ENCODE data around the gene MYOM1. TPM values are rescaled to one million over a fixed set of nuclear protein-coding genes. Genes with fewer than 3 reads are reported as not detected.
A peak's percentile ranks its signal among the peaks of the same experiment; 100 is the strongest.

The MYOM1 gene
- total and polyA plus RNA-seq, 12 donors = 94.4 to 1,558 (median 870) TPM

DNA sequence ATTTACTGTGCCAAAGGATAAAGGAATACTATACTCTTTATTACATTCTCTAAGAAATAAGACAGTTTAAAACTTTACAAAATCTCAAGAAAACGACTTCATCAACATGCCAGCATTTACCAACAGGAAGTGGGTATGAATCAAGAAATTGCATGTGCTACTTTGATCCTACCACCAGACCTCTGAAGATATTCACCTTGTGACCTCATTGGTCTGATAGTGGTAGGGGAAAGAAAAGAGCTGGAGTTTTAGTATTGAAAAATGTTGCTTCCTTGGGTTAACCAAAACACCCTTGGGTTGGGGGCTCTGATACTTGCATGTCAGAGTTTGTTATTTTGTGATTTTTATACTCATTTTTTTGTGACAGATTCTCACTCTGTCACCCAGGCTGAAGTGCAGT, 122.7 kb downstream of the MYOM1 start:
- no peak overlapping the region for H3K4me3 ChIP-seq
- DNase-seq (no peak), ATAC-seq (no peak)
- H3K27me3 ChIP-seq = no peaks in the 10 kb centered on the region
- H3K27ac ChIP-seq = peak overlapping the region in 1 of 10 donors; percentile 4
- WGBS, 2 donors = 75 to 84% methylated on average over 1 of the region's 1 CpG
- no peaks in the 10 kb centered on the region for H3K9me3 ChIP-seq
- intact Hi-C loops (cut with DNase I) = loop anchor here in 1 of 10 donors (2.0 kb wide), 1 partner anchor 68 kb away; no protein-coding TSS in a partner anchor
- peaks cover 0 to 37% (median 8%) of the 10 kb centered on the region in 9 donors for H3K4me1 ChIP-seq
- TF ChIP-seq, protein P1, sequence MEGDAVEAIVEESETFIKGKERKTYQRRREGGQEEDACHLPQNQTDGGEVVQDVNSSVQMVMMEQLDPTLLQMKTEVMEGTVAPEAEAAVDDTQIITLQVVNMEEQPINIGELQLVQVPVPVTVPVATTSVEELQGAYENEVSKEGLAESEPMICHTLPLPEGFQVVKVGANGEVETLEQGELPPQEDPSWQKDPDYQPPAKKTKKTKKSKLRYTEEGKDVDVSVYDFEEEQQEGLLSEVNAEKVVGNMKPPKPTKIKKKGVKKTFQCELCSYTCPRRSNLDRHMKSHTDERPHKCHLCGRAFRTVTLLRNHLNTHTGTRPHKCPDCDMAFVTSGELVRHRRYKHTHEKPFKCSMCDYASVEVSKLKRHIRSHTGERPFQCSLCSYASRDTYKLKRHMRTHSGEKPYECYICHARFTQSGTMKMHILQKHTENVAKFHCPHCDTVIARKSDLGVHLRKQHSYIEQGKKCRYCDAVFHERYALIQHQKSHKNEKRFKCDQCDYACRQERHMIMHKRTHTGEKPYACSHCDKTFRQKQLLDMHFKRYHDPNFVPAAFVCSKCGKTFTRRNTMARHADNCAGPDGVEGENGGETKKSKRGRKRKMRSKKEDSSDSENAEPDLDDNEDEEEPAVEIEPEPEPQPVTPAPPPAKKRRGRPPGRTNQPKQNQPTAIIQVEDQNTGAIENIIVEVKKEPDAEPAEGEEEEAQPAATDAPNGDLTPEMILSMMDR (IDR thresholded peaks at IDR 0.05) = no peak
- peaks cover 0 to 84% (median 12%) of the 10 kb centered on the region in 9 donors for H3K36me3 ChIP-seq

DNA sequence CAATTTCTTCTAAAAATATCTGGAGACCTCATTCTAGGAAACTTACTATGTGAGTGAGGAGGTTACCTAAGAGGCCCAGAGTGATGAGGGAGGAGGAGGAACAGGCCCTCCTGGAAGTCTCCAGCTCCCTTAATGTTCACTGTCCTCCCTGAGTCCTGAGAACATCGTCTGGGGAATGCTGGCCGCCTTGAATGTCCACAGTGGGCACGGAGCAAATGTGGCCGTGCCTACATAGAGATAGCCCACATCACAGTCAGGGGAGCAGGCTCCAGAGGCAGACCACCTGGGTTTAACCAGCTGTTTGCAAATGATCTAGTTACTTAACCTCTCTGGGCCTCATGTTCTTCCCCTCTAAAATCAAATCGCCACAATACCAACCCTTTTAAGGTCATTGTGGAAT, 123.8 kb downstream of the MYOM1 start:
- Histone ChIP-seq H3K27me3 (no peaks in the 10 kb centered on the region), H3K4me1 (peaks cover 0 to 34% (median 8%) of the 10 kb centered on the region in 9 donors), H3K36me3 (peaks cover 0 to 84% (median 12%) of the 10 kb centered on the region in 9 donors), H3K27ac (no peak overlapping the region), H3K9me3 (no peaks in the 10 kb centered on the region), H3K4me3 (no peak overlapping the region)
- no peak for DNase-seq
- intact Hi-C loops (cut with DNase I) = loop anchor here in 1 of 10 donors (2.0 kb wide), 1 partner anchor 67 kb away; no protein-coding TSS in a partner anchor
- ATAC-seq = peak in 2 of 8 donors; percentile 13 to 22
- WGBS, 2 donors = 85 to 89% methylated on average over 5 of the region's 5 CpGs
- TF ChIP-seq, protein P1 (IDR thresholded peaks at IDR 0.05) = no peak

DNA sequence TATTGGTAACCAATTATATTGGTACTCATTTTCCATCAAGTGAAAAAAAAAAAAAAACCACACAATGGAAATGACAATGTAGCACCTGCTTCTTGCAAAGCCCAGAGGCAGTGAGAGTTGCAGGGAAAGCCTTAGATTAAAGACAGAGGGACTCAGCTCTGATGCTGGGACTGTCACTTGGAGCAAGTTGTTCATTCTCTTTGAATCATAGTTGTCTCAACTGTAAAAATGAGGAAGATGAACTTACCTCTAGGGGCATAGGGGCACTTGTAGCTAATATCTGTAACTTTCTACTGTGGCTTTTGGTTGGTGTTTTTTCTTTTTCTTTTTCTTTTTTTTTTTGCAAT, 125.5 kb downstream of the MYOM1 start:
- no peaks in the 10 kb centered on the region for H3K9me3 ChIP-seq
- peak overlapping the region in 1 of 10 donors; percentile 58 for H3K27ac ChIP-seq
- peaks cover 0 to 84% (median 6%) of the 10 kb centered on the region in 9 donors for H3K36me3 ChIP-seq
- intact Hi-C loops (cut with DNase I) = no loop called here
- peaks cover 0 to 26% (median 8%) of the 10 kb centered on the region in 9 donors for H3K4me1 ChIP-seq
- DNase-seq (no peak), ATAC-seq (peak in 2 of 8 donors; percentile 11 to 21)
- TF ChIP-seq, protein P1 (IDR thresholded peaks at IDR 0.05) = no peak
- H3K4me3 ChIP-seq = no peak overlapping the region
- H3K27me3 ChIP-seq = no peaks in the 10 kb centered on the region

DNA sequence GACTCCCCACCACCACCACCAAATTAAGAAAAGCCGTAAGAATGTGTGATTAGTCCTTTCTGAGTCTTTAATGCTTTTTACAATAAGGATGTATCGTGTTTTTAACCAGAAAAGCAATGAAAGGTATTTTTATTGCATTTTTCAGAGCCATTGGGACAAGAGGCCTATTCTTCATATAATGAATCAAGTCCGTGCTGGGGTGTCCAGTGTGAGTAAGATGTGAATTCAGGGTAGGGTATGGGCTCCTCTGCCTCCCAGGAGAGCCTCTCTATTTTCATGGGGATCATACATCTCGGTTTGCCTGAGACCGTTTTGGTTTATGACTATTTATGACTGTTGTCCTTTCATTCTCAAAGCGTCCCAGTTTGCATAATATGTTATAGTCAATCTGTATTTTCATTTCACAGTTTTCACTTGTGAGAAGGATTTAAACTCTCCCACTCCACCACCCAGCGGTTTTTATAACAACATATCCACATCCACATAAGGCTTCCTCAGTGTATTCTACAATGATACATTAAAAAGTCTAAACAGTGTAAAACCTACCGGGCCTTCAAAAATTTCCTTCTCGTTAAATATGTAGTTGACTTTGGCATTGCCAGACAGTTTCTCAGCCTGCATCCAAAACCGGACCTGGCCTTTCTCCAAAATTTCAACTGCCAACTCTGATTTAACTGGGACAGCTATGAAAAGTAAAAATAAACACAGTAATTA, 126.0 kb downstream of the MYOM1 start:
- ATAC-seq (peak in 5 of 8 donors; percentile 19 to 50 (median 25)), DNase-seq (peak in 1 of 2 donors; percentile 34)
- H3K4me3 ChIP-seq = no peak overlapping the region
- intact Hi-C loops (cut with DNase I) = no loop called here
- WGBS, 2 donors = 62 to 66% methylated on average over 10 of the region's 10 CpGs
- H3K27ac ChIP-seq = peak overlapping the region in 2 of 10 donors; percentile 15 to 58
- H3K36me3 ChIP-seq = peaks cover 0 to 84% (median 6%) of the 10 kb centered on the region in 9 donors
- H3K27me3 ChIP-seq = no peaks in the 10 kb centered on the region
- peaks cover 0 to 26% (median 8%) of the 10 kb centered on the region in 9 donors for H3K4me1 ChIP-seq
- H3K9me3 ChIP-seq = no peaks in the 10 kb centered on the region
- TF ChIP-seq, protein P1 (IDR thresholded peaks at IDR 0.05) = no peak
